Stomach (tissue), 9 donors: Measurements from ENCODE around the gene ITCH. TPM values are rescaled to one million over a fixed set of nuclear protein-coding genes. Genes with fewer than 3 reads are reported as not detected.
"Not testable (repeated sequence)": the region's sequence is repeated elsewhere in the genome, so short reads cannot be mapped to it uniquely, and the experiment has no call there.

Experiments used
- DNase-seq, 2 donors: peaks; one replicate each; pipeline versions ENCODE4 v3.0.0 to v3.0.0-alpha.2; 2013 to 2019
- H3K27ac ChIP-seq, 5 donors: fragments of 200-600 bp in 4 of 5; sonication (generic) in 4 of 5; one replicate each; pipeline ENCODE4 v1.5.1; 2013 to 2019; ENCODE audit warnings: mild to moderate bottlenecking in 1 of 5, moderate library complexity in 1 of 5
- H3K27me3 ChIP-seq, 3 donors: fragments of 200-600 bp; sonication (generic); one replicate each; pipeline ENCODE4 v1.5.1; 2017 to 2019; ENCODE audit warnings: mixed run types in 1 of 3
- H3K36me3 ChIP-seq, 4 donors: fragments of 200-600 bp; sonication (generic); 1 replicate in 3 of 4; 2 replicates in 1 of 4; pipeline ENCODE4 v1.5.1; 2016 to 2019
- H3K4me1 ChIP-seq, 4 donors: fragments of 200-600 bp; sonication (generic); one replicate each; pipeline ENCODE4 v1.5.1; 2016 to 2019
- H3K4me3 ChIP-seq, 4 donors: fragments of 200-600 bp; sonication (generic) in 3 of 4; one replicate each; pipeline ENCODE4 v1.5.1; 2016 to 2019; ENCODE audit warnings: mild to moderate bottlenecking in 1 of 4
- H3K9me3 ChIP-seq, 4 donors: fragments of 200-600 bp; sonication (generic); one replicate each; pipeline ENCODE4 v1.5.1; 2016 to 2019
- EP300 ChIP-seq: sonication (generic); formaldehyde crosslinking; IDR thresholded peaks from one replicate; pipeline ENCODE4 v1.6.1; 2017; ENCODE audit warnings: antibody characterized with exemption
- POLR2A ChIP-seq, 4 donors: fragments of 450-650 bp; IDR thresholded peaks; one replicate each; pipeline ENCODE4 v1.6.1; 2016; ENCODE audit warnings: antibody characterized with exemption in 4 of 4, control low read depth in 2 of 4, mild to moderate bottlenecking in 1 of 4, moderate library complexity in 1 of 4
- POLR2AphosphoS5 ChIP-seq, 3 donors: sonication (generic); formaldehyde crosslinking; IDR thresholded peaks; one replicate each; pipeline ENCODE4 v1.6.1; 2016; ENCODE audit warnings: antibody characterized with exemption in 3 of 3
- WGBS, 5 donors: extraction: QIAGEN DNeasy Blood & Tissue Kit in 3 of 5; methylation state at CpG; one replicate each; pipeline versions ENCODE4 v1.1.5 to v1.1.7; 2013 to 2018; 5-methylcytosine and 5-hydroxymethylcytosine counted together
- intact Hi-C: fragments of 100-400 bp; cut with DNase I; formaldehyde crosslinking; loops from one replicate; pipeline ENCODE4 v1.15.1; 2023; ENCODE audit warnings: low total_unique reads
- polyA plus RNA-seq, 3 donors: library from polyadenylated mRNA; stranded (reverse); fragments of 200-250 nt; gene quantifications; one replicate each; pipeline ENCODE4 v1.2.3, GENCODE V29; 2013
- total RNA-seq, 5 donors: library from RNA; depleted of rRNA; stranded (reverse); fragments of >200 nt; gene quantifications; one replicate each; pipeline versions ENCODE4 v1.1.0 to v1.2.3, GENCODE V29; 2014 to 2016
- TF ChIP-seq, protein P1 (sequence below), 7 experiments: fragments of 450-650 bp in 4 of 7; fragments of 200-600 bp in 3 of 7; sonication (generic) in 3 of 7; IDR thresholded peaks; one replicate each; pipeline ENCODE4 v1.5.1; 2016 to 2019; ENCODE audit warnings: antibody characterized with exemption in 7 of 7, control low read depth in 2 of 7, mild to moderate bottlenecking in 1 of 7
- donor health status: healthy with polysubstance abuse.
- donor health status: Bipolar disorder and iron deficiency.
- donor health status: healthy.

The ITCH gene
- total and polyA plus RNA-seq, 8 donors, result 7.2 to 138 (median 35.6) TPM

DNA sequence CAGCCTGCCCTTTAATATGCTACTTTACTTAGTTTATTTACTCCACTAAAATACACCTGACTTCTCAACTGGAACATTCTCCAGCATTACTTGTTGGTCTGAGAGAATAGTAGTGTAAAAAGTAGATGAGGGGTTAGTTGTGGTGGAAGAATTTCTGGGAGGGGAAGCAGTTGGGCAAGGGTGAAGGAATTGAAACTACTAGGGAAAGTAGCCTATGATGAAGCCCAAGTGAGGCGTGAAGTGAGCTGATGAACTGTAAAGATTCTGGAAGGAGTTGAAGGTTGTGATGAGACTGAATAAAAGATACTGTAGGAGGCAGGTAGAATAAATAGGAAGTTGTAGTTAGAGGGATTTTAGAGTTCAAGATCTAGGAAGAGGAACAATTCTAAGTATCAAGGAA lies 72.5 kb downstream of the ITCH start:
- WGBS, 5 donors, result 88 to 98% (median 96%) methylated on average over 1 of the region's 1 CpG
- Histone ChIP-seq H3K27me3 (no peaks in the 10 kb centered on the region), H3K4me1 (peaks cover 0 to 20% (median 5%) of the 10 kb centered on the region in 4 donors), H3K36me3 (peaks cover 13 to 49% (median 45%) of the 10 kb centered on the region in 4 donors), H3K9me3 (no peaks in the 10 kb centered on the region), H3K4me3 (no peak overlapping the region), H3K27ac (no peak overlapping the region)
- TF ChIP-seq POLR2AphosphoS5 (IDR thresholded peaks at IDR 0.05) (no peak), POLR2A (IDR thresholded peaks at IDR 0.05) (no peak), EP300 (no peak)
- TF ChIP-seq, protein P1, sequence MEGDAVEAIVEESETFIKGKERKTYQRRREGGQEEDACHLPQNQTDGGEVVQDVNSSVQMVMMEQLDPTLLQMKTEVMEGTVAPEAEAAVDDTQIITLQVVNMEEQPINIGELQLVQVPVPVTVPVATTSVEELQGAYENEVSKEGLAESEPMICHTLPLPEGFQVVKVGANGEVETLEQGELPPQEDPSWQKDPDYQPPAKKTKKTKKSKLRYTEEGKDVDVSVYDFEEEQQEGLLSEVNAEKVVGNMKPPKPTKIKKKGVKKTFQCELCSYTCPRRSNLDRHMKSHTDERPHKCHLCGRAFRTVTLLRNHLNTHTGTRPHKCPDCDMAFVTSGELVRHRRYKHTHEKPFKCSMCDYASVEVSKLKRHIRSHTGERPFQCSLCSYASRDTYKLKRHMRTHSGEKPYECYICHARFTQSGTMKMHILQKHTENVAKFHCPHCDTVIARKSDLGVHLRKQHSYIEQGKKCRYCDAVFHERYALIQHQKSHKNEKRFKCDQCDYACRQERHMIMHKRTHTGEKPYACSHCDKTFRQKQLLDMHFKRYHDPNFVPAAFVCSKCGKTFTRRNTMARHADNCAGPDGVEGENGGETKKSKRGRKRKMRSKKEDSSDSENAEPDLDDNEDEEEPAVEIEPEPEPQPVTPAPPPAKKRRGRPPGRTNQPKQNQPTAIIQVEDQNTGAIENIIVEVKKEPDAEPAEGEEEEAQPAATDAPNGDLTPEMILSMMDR (IDR thresholded peaks at IDR 0.05), result no peak
- DNase-seq, result no peak
- intact Hi-C loops, result no loop called here

DNA sequence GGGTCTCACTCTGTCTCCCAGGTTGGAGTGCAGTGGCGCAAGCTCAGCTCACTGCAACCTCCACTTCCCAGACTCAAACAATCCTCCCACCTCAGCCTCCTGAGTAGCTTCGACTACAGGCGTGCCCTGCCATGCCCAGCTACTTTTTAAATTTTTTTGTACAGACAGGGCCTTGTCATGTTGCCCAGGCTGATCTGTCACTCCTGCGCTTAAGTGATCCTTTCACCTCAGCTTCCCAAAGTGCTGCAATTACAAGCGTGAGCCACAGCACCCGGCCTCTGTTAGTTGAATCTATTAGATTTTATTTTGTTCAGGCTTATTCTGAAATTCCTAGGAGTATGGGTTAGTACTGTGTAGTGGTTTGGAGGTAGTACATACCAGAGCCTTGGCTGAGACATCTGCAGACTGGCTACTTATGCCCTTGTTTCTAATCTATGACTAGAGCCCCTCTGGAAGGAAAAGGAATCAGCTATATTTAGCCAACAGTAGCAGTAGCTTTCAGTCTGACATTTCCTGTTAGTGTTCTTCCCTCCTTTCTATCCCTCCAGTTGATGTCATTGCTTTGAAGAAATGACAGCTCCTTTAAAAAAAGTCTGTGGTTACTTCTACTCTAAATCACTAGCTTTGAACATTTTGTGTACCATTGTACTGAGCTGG lies 74.4 kb downstream of the ITCH start:
- DNase-seq, result no peak
- H3K36me3 ChIP-seq, result peaks cover 22 to 61% (median 57%) of the 10 kb centered on the region in 4 donors
- intact Hi-C loops, result no loop called here
- peaks cover 0 to 20% (median 5%) of the 10 kb centered on the region in 4 donors for H3K4me1 ChIP-seq
- WGBS, 5 donors, result 66 to 85% (median 83%) methylated on average over 6 of the region's 6 CpGs
- no peaks in the 10 kb centered on the region for H3K9me3 ChIP-seq
- H3K4me3 ChIP-seq, result no peak overlapping the region
- peak overlapping the region in 1 of 5 donors; percentile 39 for H3K27ac ChIP-seq
- no peaks in the 10 kb centered on the region for H3K27me3 ChIP-seq
- TF ChIP-seq POLR2A (IDR thresholded peaks at IDR 0.05) (no peak), EP300 (no peak), POLR2AphosphoS5 (IDR thresholded peaks at IDR 0.05) (no peak)
- TF ChIP-seq, protein P1 (IDR thresholded peaks at IDR 0.05), result no peak

DNA sequence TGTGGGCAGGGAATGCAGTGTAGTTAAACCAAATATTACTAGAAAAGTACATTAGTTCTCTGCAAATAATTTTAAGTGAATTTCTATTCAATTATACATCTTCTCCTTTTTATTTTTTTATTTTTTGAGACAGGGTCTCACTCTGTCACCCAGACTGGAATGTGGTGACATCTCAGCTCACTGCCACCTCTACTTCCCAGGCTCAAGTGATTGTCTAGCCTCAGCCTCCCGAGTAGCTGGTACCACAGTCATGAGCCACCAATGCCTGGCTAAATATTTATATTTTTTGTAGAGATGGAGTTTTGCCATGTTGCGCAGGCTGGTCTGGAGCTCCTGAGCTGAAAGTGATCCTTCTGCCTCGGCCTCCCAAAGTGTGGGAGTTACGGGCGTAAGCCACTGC lies 76.1 kb downstream of the ITCH start:
- 87 to 97% (median 93%) methylated on average over 5 of the region's 5 CpGs for WGBS, 5 donors
- H3K36me3 ChIP-seq, result peaks cover 36 to 74% (median 70%) of the 10 kb centered on the region in 4 donors
- TF ChIP-seq POLR2A (IDR thresholded peaks at IDR 0.05) (no peak), POLR2AphosphoS5 (IDR thresholded peaks at IDR 0.05) (no peak), EP300 (no peak)
- TF ChIP-seq, protein P1 (IDR thresholded peaks at IDR 0.05), result no peak

DNA sequence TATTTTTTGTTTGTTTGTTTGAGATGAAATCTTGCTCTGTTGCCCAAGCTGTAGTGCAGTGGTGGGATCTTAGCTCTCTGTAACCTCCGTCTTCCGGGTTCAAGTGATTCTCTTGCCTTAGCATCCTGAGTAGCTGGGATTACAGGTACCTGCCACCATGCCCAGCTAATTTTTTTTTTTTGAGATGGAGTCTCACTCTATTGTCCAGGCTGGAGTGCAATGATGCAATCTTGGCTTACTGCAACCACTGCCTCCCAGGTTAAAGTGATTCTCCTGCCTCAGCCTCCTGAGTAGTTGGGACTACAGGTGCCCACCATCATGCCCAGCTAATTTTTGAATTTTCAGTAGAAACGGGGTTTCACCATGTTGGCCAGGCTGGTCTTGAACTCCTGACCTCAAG lies 78.3 kb downstream of the ITCH start:
- H3K27me3 ChIP-seq, DNase-seq, H3K9me3 ChIP-seq, intact Hi-C loops, H3K27ac ChIP-seq, H3K4me3 ChIP-seq, H3K4me1 ChIP-seq: not testable (repeated sequence)
- 92 to 100% (median 97%) methylated on average over 3 of the region's 3 CpGs for WGBS, 5 donors
- peaks cover 47 to 97% (median 92%) of the 10 kb centered on the region in 4 donors for H3K36me3 ChIP-seq

More for the DNA sequence above, 76.1 kb downstream of the ITCH start:
- H3K4me3 ChIP-seq, result no peak overlapping the region
- H3K9me3 ChIP-seq, result no peaks in the 10 kb centered on the region
- DNase-seq, result no peak
- H3K4me1 ChIP-seq, result peaks cover 0 to 20% (median 5%) of the 10 kb centered on the region in 4 donors
- no peaks in the 10 kb centered on the region for H3K27me3 ChIP-seq
- H3K27ac ChIP-seq, result no peak overlapping the region
- intact Hi-C loops, result no loop called here

DNA sequence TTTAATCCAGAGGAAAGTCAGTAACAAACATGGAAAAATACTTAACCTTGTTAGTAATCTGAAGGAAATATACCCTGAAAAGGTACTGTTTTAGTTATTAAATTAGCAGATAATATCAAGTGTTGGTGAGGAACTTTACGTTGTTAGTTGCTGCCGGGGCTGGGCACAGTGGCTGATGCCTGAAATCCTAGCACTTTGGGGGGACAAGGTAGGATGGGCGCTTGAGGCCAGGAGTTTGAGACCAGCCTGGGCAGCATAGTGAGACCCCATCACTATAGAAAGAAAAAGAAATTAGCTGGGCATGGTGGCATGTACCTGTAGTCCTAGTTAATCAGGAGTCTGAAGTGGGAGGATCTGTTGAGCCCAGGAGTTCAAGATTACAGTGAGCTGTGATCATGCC lies 80.5 kb downstream of the ITCH start:
- no peak overlapping the region for H3K4me3 ChIP-seq
- no peaks in the 10 kb centered on the region for H3K27me3 ChIP-seq
- 94 to 100% (median 97%) methylated on average over 3 of the region's 3 CpGs for WGBS, 5 donors
- no peak for DNase-seq
- H3K27ac ChIP-seq, result no peak overlapping the region
- intact Hi-C loops, result no loop called here
- no peak for TF ChIP-seq POLR2A (IDR thresholded peaks at IDR 0.05)
- TF ChIP-seq POLR2AphosphoS5 (IDR thresholded peaks at IDR 0.05), result no peak
- TF ChIP-seq, protein P1 (IDR thresholded peaks at IDR 0.05), result no peak
- TF ChIP-seq EP300, result no peak
- no peaks in the 10 kb centered on the region for H3K9me3 ChIP-seq
- H3K4me1 ChIP-seq, result peaks cover 0 to 16% (median 0%) of the 10 kb centered on the region in 4 donors
- peaks cover 57 to 100% (median 100%) of the 10 kb centered on the region in 4 donors for H3K36me3 ChIP-seq
